ENCODE measurements around the gene CHST3.

The CHST3 gene

GRCh38 chr10:72010234-72010973 lies 46.2 kb downstream of the CHST3 start:
- DNase-seq (ENCODE audit: low read depth) = no peak

- no peak for DNase-seq (ENCODE audit: low read depth)
These were observed 46.8 kb downstream of the CHST3 start for GRCh38 chr10:72011016-72011415.

- no peak for DNase-seq (ENCODE audit: low read depth)
These were observed 47.3 kb downstream of the CHST3 start for GRCh38 chr10:72011468-72011867.

GRCh38 chr10:72011976-72012512 lies 47.8 kb downstream of the CHST3 start:
- no peak for DNase-seq (ENCODE audit: low read depth)

GRCh38 chr10:72012796-72013195 lies 48.6 kb downstream of the CHST3 start:
- DNase-seq (ENCODE audit: low read depth) = no peak

GRCh38 chr10:72013202-72013945 lies 49.2 kb downstream of the CHST3 start:
- DNase-seq (ENCODE audit: low read depth) = no peak

- no peak for DNase-seq (ENCODE audit: low read depth)
These were observed 50.0 kb downstream of the CHST3 start for GRCh38 chr10:72014197-72014596.

- DNase-seq (ENCODE audit: low read depth) = no peak
These were observed 50.7 kb downstream of the CHST3 start for GRCh38 chr10:72014785-72015480.

- no peak for DNase-seq (ENCODE audit: low read depth)
These were observed 51.6 kb downstream of the CHST3 start for GRCh38 chr10:72015841-72016240.

- DNase-seq (ENCODE audit: low read depth) = no peak
These were observed 52.6 kb downstream of the CHST3 start for GRCh38 chr10:72016608-72017300.

GRCh38 chr10:72019085-72019876 lies 55.1 kb downstream of the CHST3 start:
- DNase-seq (ENCODE audit: low read depth) = no peak

- no peak for DNase-seq (ENCODE audit: low read depth)
These were observed 57.0 kb downstream of the CHST3 start for GRCh38 chr10:72020914-72021809.

- no peak for DNase-seq (ENCODE audit: low read depth)
These were observed 58.0 kb downstream of the CHST3 start for GRCh38 chr10:72022228-72022627.

- DNase-seq (ENCODE audit: low read depth) = no peak
These were observed 60.4 kb downstream of the CHST3 start for GRCh38 chr10:72024596-72024995.

- no peak for DNase-seq (ENCODE audit: low read depth)
These were observed 61.2 kb downstream of the CHST3 start for GRCh38 chr10:72025400-72025799.

- no peak for DNase-seq (ENCODE audit: low read depth)
These were observed 61.6 kb downstream of the CHST3 start for GRCh38 chr10:72025832-72026231.

- DNase-seq (ENCODE audit: low read depth) = no peak
These were observed 62.3 kb downstream of the CHST3 start for GRCh38 chr10:72026278-72027111.

GRCh38 chr10:72027498-72027897 lies 63.3 kb downstream of the CHST3 start:
- DNase-seq (ENCODE audit: low read depth) = no peak

GRCh38 chr10:72029414-72029813 lies 65.2 kb downstream of the CHST3 start:
- no peak for DNase-seq (ENCODE audit: low read depth)

Data from T-helper 22 cell (primary cell).